Measurements from ENCODE around the gene CRABP1.

CRABP1 gene

DNA sequence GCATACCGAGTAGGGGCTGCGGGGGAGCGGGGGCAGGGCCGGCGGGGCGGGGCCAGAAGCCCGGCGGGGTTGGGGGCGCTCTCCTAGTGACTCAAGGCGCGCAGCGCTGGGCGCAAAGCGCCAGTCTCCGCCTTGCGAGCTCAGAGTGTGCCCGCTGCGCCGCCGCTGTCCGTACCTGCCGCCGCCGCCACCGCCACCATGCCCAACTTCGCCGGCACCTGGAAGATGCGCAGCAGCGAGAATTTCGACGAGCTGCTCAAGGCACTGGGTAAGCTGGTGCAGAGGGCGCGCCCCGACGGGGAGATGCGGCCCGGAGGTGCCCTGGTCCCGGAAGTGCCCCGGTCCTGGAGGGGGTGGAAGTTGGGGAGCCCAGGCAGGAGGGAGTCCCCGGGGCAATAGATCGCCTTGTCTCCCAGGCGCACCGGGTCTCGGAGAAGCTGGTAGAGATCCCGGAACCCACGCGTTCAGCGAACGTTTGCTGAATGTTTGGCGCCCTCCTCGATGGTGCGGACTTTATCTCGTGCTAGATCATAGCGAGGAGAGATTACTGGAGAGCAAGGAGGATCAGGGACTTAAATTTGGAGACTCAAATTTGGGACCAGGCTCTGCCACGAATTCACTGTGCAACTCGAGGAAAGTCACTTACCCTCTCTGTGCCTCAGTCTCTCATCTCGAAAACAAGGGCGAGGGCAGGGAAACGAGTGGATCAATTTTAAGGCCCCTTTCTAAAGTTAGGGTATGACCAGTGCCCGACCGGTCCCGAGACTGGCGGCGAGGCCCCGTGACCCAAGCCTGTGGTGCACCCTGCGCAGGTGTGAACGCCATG, at the start of gene CRABP1:
Gene CRABP1 (plus strand): TSS at position 123 of the 826 bp plus-strand sequence. CDS start 76 bp downstream, at position 199.
- DNase-seq, result peak; percentile 9

DNA sequence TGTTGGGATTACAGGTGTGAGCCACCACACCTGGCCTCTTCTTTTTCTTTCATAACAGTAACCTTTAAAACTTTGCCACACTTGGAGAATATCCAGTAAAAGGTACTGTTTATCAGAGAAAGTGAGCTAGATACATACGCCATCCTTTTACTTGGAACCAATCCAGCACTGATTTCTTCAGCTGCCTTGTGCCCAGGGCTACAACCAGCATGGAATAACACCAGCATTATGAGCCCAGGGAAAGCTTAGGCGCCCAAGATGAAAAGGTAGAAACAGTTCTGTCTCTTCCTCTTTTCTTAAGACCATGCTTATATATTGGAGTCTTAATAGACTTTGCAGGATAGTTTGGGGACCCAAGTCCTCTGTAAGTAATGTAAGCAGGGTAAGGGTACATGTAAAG, 49.1 kb upstream of the CRABP1 start:
- no peak for DNase-seq

DNA sequence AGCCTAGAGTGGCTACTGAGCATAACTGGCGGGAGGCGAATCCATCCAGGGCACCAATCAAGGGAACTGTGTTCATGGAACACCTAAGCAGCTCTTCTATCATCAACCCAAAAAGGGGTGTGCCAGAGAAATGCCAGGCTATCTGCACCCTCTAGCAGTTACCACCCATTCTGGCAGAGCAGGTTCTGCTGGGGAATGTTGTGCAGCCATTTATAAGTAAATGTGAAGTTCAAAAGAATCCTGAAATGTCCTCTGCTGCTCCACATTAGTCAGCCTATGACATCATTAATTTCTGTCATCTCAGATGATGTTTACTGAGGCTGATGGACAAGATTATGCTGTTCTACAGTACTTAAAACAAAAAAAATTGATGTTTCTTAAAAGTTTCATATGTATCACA, 48.5 kb upstream of the CRABP1 start:
- DNase-seq, result no peak

DNA sequence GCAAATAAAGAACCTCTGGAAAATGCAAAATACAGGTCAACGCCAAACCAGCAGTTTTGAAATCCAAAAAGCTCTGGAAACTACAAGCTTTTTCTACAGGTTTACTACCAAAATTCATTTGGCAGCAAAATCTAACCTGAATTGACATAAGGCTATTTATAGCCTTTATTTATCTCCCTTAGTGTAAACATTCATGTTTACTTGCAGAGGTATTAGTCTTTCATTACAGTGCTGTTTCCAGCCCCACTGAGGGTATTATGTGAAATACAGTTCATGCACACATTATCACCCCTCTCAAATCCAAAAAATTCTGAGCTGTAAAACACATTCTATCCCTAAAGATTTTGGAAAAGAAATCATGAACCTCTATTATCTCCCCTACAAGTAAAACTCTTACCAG, 47.9 kb upstream of the CRABP1 start:
- DNase-seq, result no peak

DNA sequence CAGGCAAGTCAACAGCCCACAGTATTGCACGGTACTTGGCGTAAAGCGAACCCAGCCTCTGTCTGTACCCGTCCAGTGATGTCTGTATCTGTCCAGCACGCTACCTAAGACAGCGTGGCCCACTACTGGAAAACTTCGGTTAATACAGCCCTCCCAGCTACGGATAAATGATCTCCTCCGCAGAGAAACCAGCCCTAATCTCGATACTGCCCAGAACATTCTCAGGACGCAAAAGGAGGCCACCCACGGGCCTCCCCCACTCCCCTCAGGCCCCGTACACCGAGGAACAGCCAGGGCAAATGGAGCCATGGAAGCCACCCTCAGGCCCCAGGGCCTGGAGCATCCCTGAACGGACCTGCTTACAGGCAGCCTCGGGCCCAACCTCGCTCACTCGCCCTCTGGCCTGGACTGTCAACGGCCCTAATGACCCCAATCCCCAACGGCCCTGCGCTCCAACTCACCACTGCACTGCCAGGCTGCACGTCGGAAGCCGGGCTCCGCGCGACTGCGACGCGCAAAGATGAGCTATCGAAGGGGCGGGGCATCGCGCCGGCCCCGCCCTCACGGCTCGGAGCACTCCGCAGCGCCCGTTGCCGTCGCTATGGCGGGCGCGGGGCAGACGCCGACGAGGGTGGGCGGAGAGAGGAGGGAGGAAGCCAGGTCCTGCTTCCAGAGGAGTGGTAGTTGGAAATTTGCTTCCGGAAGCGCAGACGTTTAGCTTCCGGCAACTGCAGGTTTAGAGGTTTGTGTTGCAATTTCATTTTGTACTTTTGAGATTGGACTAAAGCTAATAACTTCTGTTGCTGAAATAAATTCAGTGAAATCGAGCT, 40.8 kb upstream of the CRABP1 start, which contains the start of gene SKIC8:
Gene SKIC8 (minus strand): TSS at position 509 of the 830 bp plus-strand sequence. CDS start 3,923 bp downstream, outside the sequence.
- peak; percentile 98 for DNase-seq

DNA sequence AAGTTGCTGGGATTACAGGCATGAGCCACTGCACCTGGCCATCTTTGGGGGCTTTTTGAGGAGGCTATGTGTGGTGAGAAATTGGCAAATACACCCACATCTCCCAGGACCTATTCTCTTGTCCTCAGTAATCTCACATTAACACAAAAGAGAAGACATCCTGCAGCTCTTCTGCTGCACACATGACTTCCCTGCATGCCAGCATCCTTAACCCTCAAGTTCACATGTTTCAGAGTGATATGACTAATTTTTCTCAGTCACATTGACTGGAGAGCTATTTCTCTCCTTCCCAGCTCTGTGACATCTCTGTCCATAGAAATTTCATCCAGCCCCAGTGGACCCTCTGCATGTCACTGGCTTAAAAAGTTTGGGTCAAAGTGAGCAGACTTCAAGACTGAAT, 38.8 kb upstream of the CRABP1 start:
- DNase-seq, result peak; percentile 34

DNA sequence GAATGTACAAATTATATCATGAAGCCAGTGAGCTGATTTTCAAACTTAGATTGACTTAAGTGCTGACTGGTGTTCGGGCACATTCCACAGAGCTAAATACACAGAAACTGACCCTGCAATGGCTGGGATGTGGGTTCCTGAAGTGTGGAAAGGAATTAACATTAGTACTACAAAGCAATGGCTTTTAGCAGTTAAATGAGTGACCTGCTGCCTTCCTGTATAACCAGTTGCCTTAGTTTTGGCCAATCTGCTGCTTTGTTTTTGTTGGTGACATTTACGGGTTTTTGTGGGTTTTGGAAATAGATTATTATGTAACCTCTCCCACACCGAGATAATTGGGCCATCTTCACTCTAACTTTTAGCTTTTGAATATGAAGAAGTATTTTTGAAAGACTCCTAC, 38.3 kb upstream of the CRABP1 start:
- DNase-seq, result peak; percentile 70

DNA sequence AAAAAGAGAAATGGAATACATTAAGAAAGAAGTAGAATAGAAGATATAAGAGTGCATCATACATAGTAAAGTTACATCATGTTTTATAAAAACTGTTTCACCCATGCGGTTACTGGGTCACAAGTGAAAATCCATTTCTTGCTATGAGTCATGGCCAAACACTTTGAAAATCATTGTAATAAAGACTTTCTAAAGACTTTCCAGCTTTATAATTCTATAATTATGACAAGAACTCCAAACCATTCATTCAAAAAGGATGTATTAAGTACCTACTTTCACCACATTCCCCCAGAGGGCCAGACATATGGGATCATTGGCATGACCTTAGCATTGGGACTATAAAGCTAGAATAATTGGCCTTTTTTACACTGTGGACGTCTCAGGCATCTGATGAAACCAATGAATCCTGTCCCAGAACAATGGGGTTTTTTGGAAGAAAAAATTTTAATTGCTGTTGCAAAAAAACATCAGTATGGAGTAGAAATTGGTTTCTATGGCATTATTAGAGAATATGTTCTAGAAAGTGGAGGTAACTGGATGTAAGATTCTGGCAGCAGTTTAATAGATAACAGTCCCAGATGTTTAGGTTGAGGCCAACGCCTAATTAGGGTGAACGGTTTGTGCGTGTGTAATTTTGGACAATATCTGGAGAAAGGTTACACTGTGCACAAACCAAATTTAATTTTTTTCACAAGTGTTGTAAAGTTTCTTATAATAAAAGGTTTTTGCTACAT, 37.4 kb upstream of the CRABP1 start:
- DNase-seq, result peak; percentile 51

DNA sequence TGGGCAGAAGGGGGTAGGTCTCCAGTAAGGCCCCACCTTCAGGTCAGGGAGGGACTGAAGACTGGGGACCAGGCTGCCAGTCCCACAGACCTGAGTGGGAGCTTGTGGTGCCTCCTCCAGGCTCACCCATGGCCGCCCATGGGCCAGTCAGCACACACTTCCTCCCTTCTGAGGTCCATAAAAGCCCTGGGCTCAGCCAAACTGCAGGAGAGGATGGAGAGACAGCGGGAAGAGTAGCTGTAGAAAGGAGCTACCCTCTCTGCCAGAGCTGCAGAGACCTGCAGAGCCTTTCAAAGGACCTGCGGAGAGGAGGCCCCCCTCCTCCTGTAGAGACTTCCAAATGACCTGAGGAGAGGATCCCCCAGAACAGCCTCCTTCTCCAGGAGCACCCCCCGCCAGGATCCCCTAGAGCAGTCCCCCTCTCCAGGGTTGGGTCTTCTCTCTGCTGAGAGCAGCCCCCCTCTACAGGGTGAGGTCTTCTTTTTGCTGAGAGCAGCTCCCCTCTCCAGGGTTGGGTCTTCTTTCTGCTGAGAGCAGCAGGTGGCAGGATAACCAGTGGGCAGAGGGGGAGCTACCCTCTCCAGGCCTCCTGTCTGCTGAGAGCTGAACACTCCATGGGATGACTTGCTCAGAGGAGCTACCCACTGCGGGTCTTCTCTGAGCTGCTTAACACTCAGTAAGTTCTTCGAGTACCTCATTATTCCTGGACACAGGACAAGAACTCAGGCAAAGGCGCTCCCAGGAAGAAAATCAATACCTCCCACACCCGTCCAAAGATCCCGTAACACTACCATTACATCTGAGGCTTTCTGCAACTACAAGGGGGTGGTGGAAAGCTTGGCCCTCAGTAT, 35.7 kb upstream of the CRABP1 start:
- DNase-seq, result no peak

DNA sequence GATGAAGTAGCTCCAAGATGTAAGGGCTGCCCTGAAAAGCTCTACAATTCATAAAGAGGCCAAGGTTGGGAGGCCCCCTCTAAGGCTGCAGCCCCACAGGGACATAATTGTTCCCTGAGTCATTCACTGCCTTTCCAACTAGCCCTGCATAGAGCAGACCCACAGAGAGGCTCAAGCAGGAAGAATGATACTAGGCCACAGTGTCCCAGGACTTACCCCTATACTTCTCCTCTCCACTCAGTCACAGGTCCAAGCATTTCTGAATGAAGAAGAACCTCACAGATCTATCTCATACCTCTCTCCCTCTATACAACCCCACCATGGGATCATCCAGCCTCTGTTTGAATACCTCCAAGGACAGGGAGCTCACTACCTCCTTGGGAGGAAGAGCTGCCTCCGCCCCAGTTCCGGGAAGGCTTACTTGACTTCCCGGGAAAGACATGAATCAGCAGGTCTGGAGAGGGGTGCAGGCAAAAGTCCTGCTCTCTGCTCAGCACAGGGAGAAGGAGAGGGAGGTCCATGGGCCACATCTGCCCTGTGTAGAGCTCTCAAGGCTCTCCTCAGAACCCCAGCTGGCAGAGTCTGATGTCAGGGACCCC, 33.9 kb upstream of the CRABP1 start:
- DNase-seq, result no peak

DNA sequence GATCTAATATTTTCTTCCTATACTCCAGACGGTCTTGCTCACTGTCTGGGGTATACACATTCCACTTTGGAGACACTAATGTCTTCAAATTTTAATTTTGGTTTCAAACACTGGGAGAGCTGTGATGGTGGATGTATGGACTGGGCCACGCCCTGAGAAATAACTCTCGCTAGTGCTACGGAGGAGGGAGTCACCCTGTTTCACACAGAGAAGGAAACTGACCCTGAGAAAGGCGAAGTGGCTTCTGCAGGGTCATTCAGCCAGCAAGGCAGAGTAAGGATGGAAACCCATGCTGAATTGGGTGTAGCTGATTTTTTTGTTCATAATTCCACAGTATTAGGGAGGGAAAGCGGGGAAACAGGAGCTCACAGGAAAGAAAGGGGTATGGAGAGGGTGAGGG, 32.2 kb upstream of the CRABP1 start:
- DNase-seq, result peak; percentile 38

DNA sequence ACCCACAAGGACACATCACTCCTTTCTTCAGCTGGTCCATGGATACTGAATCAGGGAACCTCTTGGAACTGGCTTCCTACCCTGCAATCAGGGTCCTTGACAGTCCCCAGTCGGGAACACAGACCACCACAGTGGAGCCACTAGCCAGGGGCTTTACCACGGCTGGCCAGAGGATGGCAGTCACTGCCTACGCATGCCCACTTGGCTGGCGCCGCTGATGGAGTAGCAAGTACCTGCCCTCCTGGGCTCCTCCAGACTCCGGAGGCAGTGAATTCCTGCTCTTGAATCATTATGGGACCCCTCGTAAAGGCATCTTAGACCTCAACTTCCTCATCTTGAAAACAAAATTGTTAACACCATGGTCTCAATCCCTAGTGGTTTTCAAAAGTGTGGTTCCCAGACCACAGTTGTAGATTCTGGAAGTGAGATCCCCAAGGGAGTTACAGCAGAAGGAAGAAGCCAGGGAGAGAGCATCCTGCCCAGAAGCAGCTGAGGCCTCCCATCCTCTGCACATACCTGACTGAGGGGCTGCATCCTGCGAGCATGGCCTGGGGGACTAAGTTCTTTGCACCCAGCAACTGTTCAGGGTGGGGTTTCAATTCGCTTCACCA, 31.6 kb upstream of the CRABP1 start:
- DNase-seq, result peak; percentile 88

DNA sequence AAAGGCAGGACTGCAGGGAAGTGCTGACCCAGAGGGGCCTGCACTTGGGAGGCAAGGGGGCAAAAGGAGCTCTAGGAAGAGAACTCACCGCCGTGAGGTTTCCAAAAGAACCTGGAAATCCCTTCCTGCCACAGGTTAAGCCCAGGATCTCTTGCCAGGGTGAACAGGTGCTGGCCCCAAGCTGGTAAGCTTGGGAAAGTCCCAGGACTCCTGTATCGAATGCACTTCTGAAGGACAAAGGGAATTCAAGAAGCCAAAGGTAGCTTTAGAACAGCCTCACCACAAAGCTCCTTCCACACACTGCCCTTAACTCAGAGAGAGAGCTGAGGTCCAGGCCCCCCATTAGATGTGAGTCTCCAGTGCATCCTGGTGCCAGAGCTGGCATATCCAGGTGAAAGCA, 28.9 kb upstream of the CRABP1 start:
- no peak for DNase-seq

DNA sequence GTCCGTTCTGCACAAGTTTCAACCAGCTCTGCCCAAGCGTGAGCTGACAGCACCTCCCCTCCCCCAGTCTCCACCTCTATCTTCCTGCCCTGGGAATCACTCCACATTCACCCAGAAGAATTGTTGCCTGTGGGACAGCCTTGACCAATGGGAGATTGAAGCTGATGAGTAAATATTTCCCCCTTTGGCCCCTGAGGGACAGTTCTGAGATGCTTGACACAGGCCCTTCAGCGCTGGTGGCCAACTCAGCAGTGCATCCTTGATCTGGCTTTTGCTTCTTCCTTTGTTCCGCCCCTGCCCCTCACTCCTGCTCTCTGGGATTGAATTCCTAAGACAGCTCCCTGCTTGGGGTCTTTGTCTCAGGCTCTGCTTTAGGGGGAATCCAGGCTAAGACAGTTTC, 27.6 kb upstream of the CRABP1 start:
- DNase-seq, result no peak

DNA sequence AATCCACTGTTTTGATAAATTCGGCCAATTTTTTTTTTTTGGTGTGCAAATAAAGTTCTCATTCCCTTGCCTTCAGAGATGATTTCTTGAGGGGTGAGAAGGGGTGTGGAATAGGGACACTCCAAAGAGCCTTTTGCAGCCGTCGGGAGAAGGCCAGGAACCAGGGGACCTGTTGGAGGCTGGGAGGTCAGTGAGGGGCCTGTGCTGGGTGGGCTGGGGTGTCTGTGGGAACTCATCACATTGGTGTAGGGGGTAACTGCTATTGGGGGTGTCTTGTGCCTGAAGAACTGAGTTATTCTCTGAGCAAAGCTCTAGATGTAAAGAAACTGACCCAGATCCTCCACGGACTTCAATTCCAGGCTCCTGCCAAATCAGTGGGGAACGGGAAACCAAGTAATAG, 27.2 kb upstream of the CRABP1 start:
- DNase-seq, result no peak

DNA sequence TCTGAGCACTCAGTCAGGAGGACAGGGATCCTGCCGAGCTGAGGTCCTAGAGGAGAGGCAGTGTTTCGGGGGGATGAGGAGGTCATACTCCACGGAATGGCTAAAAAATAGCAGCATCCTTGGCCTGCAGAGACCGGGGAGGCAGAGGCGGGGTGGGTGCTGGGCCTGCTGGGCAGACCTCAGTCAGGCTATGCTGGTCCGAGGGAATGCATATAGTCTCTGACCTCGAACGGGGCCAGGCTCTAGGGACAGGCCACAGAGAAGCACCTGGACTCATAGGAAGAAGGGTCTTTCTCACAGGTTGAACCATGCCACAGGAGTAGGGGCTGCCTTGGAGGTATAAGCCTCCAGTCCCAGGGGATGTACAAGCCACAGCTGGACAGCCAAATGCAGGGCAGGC, 26.8 kb upstream of the CRABP1 start:
- no peak for DNase-seq

DNA sequence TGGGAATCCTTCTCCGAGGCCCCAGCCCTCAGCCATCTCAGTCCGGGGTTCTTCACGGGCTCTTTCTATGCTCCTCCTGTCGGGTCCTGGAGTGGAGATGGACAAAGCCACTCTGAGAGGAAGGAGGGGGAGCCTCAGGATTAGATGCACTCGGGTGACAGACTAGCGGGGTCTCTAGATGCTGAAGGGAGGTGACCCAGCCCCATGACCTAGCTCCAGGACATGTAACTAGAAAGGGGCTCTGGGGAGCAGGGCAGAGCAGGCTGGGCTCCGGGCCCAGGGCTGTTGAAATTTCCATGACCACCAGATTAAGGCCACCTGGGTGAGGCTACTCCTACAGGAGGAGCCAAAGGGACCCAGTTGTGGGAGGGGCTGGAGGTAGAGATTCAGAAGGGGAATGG, 26.0 kb upstream of the CRABP1 start:
- no peak for DNase-seq

DNA sequence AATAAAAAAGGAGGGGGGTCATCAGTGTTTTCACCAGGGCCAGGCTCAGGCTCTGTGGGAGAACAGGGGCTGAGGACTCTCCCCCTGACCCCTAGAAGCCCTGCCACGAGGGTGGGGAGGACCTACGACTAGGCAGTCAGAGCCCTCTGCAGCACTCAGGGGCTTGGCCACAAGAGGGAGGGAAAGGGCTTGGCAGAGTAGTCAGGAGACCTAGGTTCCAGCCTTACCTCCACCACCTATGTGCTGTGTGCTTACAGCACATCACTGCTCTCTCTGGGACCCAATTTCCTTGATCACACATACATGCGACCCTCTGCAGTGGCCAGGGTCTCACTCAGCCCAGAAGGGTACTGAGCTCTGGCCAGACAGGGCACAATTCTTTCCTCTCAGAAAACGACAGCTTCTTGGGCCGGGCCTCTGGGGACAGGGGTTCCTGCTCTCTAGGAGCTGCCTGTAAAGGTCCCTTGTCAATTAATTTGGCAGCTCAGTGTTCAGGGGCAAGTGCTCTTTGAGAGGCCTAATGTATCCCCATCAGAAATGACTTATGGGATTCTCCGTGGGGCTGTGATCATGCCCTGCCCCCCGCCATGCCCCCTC, 24.4 kb upstream of the CRABP1 start:
- DNase-seq, result peak; percentile 67

DNA sequence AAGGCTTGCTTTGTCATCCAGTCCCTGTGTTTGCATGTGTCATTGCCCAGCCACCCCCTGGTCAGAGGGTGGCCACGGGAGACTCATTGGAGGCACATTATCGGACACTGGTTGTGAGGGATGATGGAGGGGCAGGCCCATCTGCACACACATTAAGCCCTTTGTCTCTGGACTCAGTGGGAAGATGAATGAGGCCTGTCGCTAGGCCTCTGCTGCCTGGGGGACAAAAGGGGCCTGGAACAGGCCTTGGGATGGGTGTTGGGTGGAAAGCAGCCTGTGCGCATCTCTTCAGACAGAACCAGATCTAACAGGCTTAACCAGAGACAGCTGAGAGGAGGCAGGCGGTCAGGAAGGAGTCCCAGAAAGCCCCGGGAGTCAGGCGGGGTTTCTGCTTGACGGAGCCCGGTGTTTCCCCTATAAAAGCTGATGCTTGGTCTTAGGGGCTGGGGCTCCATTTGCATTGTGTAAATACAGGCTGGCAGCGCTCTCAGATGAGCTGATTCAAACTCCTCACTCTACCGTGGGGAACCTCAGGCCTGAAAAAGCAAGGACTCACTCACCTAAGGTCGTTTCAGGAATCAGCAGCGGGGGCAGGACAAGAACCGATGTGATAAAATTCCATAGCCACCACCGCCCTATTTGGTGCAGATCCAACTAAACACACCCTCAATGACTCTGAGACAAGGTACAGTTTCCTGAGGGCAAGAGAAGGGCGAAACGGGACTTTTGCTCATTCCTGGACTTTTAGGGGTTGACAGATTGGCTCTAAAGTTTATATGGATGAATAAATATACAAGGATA, 23.7 kb upstream of the CRABP1 start:
- DNase-seq, result no peak

Measured in hematopoietic multipotent progenitor cell treated with erythropoietin and hydrocortisone succinate and interleukin-3 and kit ligand, for 6 days (in vitro differentiated cells).